MM.1S (cell line): Measurements from ENCODE around the gene RLBP1.
"Not testable (repeated sequence)": the region's sequence is repeated elsewhere in the genome, so short reads cannot be mapped to it uniquely, and the experiment has no call there.

Source experiments
- DNase-seq: peaks from one replicate; pipeline ENCODE4 v3.0.0-alpha.2; 2015
- H2AFZ ChIP-seq: fragments of 300-600 bp; sonication (generic); 2 replicates; pipeline ENCODE4 v1.6.0; 2016; ENCODE audit warnings: antibody characterized with exemption, low read length
- H3F3A ChIP-seq: fragments of 300-600 bp; sonication (generic); 2 replicates; pipeline ENCODE4 v1.6.1; 2016; ENCODE audit warnings: mild to moderate bottlenecking, antibody characterized with exemption, low read length, moderate library complexity, mixed read lengths; ENCODE audit not compliant: insufficient read depth
- H3K27ac ChIP-seq: fragments of 300-600 bp; sonication (generic); 2 replicates; pipeline ENCODE4 v1.5.1; 2016; ENCODE audit warnings: mild to moderate bottlenecking, low read length
- H3K27me3 ChIP-seq: fragments of 300-600 bp; sonication (generic); replicated peaks from 2 replicates; pipeline ENCODE4 v1.6.0; 2016; ENCODE audit warnings: low read length; ENCODE audit not compliant: insufficient read depth
- H3K36me3 ChIP-seq: fragments of 300-600 bp; sonication (generic); replicated peaks from 2 replicates; pipeline ENCODE4 v1.6.1; 2016; ENCODE audit warnings: mild to moderate bottlenecking, low read length, mixed read lengths; ENCODE audit not compliant: insufficient read depth
- H3K4me1 ChIP-seq: fragments of 300-600 bp; sonication (generic); 2 replicates; pipeline ENCODE4 v1.6.1; 2016; ENCODE audit warnings: low read length, mixed read lengths
- H3K4me2 ChIP-seq: fragments of 300-600 bp; sonication (generic); 2 replicates; pipeline ENCODE4 v1.6.0; 2016; ENCODE audit warnings: low read depth, low read length
- H3K4me3 ChIP-seq: fragments of 300-600 bp; sonication (generic); 2 replicates; pipeline ENCODE4 v1.5.1; 2016; ENCODE audit warnings: low read length, mixed read lengths
- H3K79me2 ChIP-seq: fragments of 300-600 bp; sonication (generic); 2 replicates; pipeline ENCODE4 v1.6.1; 2016; ENCODE audit warnings: mixed run types, low read length, mixed read lengths
- H3K9ac ChIP-seq: fragments of 300-600 bp; sonication (generic); 2 replicates; pipeline ENCODE4 v1.6.1; 2016; ENCODE audit warnings: low read length, mixed read lengths
- H3K9me2 ChIP-seq: fragments of 300-600 bp; sonication (generic); replicated peaks from 2 replicates; pipeline ENCODE4 v1.6.1; 2016; ENCODE audit warnings: mild to moderate bottlenecking, low read length, mixed read lengths; ENCODE audit not compliant: insufficient read depth
- H3K9me3 ChIP-seq: fragments of 300-600 bp; sonication (generic); replicated peaks from 2 replicates; pipeline ENCODE4 v1.6.1; 2016; ENCODE audit warnings: mild to moderate bottlenecking, low read length, mixed read lengths; ENCODE audit not compliant: insufficient read depth
- H4K20me1 ChIP-seq: fragments of 300-600 bp; sonication (generic); 2 replicates; pipeline ENCODE4 v1.6.1; 2016; ENCODE audit warnings: mild to moderate bottlenecking, low read length, moderate library complexity, mixed read lengths; ENCODE audit not compliant: insufficient read depth
- CTCF ChIP-seq: fragments of 300-600 bp; sonication (generic); IDR thresholded peaks from 2 replicates; pipeline ENCODE4 v1.5.1; 2016; ENCODE audit warnings: antibody characterized with exemption, low read length, mixed read lengths
- EZH2 ChIP-seq: fragments of 300-600 bp; sonication (generic); optimal IDR thresholded peaks from 2 replicates; pipeline ENCODE3; 2017; ENCODE audit warnings: low read depth, mild to moderate bottlenecking, antibody characterized with exemption, low read length, mixed read lengths
- EZH2phosphoT487 ChIP-seq: fragments of 300-600 bp; sonication (generic); IDR thresholded peaks from 2 replicates; pipeline ENCODE4 v1.6.1; 2018; ENCODE audit warnings: antibody characterized with exemption, low read length

RLBP1 gene

GRCh38 chr15:89221543-89221942, at the start of gene RLBP1:
Gene RLBP1, minus strand, starts transcription at chr15:89221579. Its CDS starts 2,604 bp downstream, at chr15:89218975.
- H3K4me1 ChIP-seq = no peaks in the 10 kb centered on the region
- no peaks in the 10 kb centered on the region for H3K9me3 ChIP-seq
- no peak within 1 kb of the TSS for H3K9ac ChIP-seq
- no peak for DNase-seq
- H3F3A ChIP-seq = no peaks in the 10 kb centered on the region
- TF ChIP-seq EZH2phosphoT487 = no peak
- TF ChIP-seq CTCF = no peak
- TF ChIP-seq EZH2 = no peak
- H3K36me3 ChIP-seq = no peaks in the 10 kb centered on the region
- H3K27me3 ChIP-seq = no peaks in the 10 kb centered on the region
- H4K20me1 ChIP-seq = no peaks in the 10 kb centered on the region
- no peak within 1 kb of the TSS for H3K27ac ChIP-seq
- H3K9me2 ChIP-seq = no peaks in the 10 kb centered on the region
- no peak within 1 kb of the TSS for H2AFZ ChIP-seq
- H3K79me2 ChIP-seq = no peaks in the 10 kb centered on the region
- H3K4me2 ChIP-seq = no peak within 1 kb of the TSS
- H3K4me3 ChIP-seq = no peak within 1 kb of the TSS

GRCh38 chr15:89250142-89250541, 28.8 kb upstream of the RLBP1 start:
- peaks cover 73% of the 10 kb centered on the region for H3K79me2 ChIP-seq
- H3K4me2 ChIP-seq, H3K9ac ChIP-seq, DNase-seq, H3K27ac ChIP-seq, H3K9me2 ChIP-seq, H4K20me1 ChIP-seq, H3K4me3 ChIP-seq, H3K9me3 ChIP-seq, H3F3A ChIP-seq, H3K27me3 ChIP-seq, H2AFZ ChIP-seq: not testable (repeated sequence)
- H3K36me3 ChIP-seq = peaks cover 18% of the 10 kb centered on the region
- H3K4me1 ChIP-seq = peaks cover 11% of the 10 kb centered on the region

GRCh38 chr15:89248584-89248983, 27.2 kb upstream of the RLBP1 start:
- H3K9me2 ChIP-seq = no peaks in the 10 kb centered on the region
- H3F3A ChIP-seq = peaks cover 9% of the 10 kb centered on the region
- H2AFZ ChIP-seq = no peak overlapping the region
- TF ChIP-seq EZH2phosphoT487 (no peak), EZH2 (no peak), CTCF (no peak)
- no peak overlapping the region for H3K9ac ChIP-seq
- no peaks in the 10 kb centered on the region for H3K9me3 ChIP-seq
- H3K4me2 ChIP-seq = no peak overlapping the region
- no peak overlapping the region for H3K4me3 ChIP-seq
- H4K20me1 ChIP-seq = no peaks in the 10 kb centered on the region
- peaks cover 11% of the 10 kb centered on the region for H3K4me1 ChIP-seq
- H3K27ac ChIP-seq = no peak overlapping the region
- no peaks in the 10 kb centered on the region for H3K27me3 ChIP-seq
- H3K79me2 ChIP-seq = peaks cover 72% of the 10 kb centered on the region
- peaks cover 16% of the 10 kb centered on the region for H3K36me3 ChIP-seq
- DNase-seq = no peak

- H2AFZ ChIP-seq = no peak overlapping the region
- no peak for DNase-seq
- H3K4me1 ChIP-seq = peaks cover 15% of the 10 kb centered on the region
- H3F3A ChIP-seq = peaks cover 9% of the 10 kb centered on the region
- no peak overlapping the region for H3K27ac ChIP-seq
- H3K27me3 ChIP-seq = no peaks in the 10 kb centered on the region
- H3K9ac ChIP-seq = no peak overlapping the region
- H3K4me2 ChIP-seq = no peak overlapping the region
- H4K20me1 ChIP-seq = no peaks in the 10 kb centered on the region
- peaks cover 65% of the 10 kb centered on the region for H3K79me2 ChIP-seq
- TF ChIP-seq EZH2 (no peak), CTCF (no peak), EZH2phosphoT487 (no peak)
- no peaks in the 10 kb centered on the region for H3K9me2 ChIP-seq
- peaks cover 16% of the 10 kb centered on the region for H3K36me3 ChIP-seq
- H3K4me3 ChIP-seq = no peak overlapping the region
- H3K9me3 ChIP-seq = no peaks in the 10 kb centered on the region
Observed at GRCh38 chr15:89247446-89247845, 26.1 kb upstream of the RLBP1 start.
